ENCODE results near the gene PCNX1.
"Not testable (repeated sequence)": the region's sequence is repeated elsewhere in the genome, so short reads cannot be mapped to it uniquely, and the experiment has no call there.

Gene PCNX1

GRCh38 chr14:71021347-71022011, 114.2 kb downstream of the PCNX1 start:
- no peak for DNase-seq (ENCODE audit: low spot score)

- DNase-seq (ENCODE audit: low spot score), result no peak
These were observed 115.0 kb downstream of the PCNX1 start for GRCh38 chr14:71022012-71022869.

GRCh38 chr14:71022939-71023338, 115.7 kb downstream of the PCNX1 start:
- no peak for DNase-seq (ENCODE audit: low spot score)

GRCh38 chr14:71029236-71029781, 122.0 kb downstream of the PCNX1 start:
- DNase-seq (ENCODE audit: low spot score), result no peak

- no peak for DNase-seq (ENCODE audit: low spot score)
These were observed 123.7 kb downstream of the PCNX1 start for GRCh38 chr14:71031000-71031399.

- DNase-seq (ENCODE audit: low spot score), result no peak
These were observed 129.2 kb downstream of the PCNX1 start for GRCh38 chr14:71036433-71036832.

- no peak for DNase-seq (ENCODE audit: low spot score)
These were observed 141.1 kb downstream of the PCNX1 start for GRCh38 chr14:71048393-71048792.

- DNase-seq (ENCODE audit: low spot score), result no peak
These were observed 142.3 kb downstream of the PCNX1 start for GRCh38 chr14:71049435-71050133.

GRCh38 chr14:71050227-71050823, 143.1 kb downstream of the PCNX1 start:
- peak; percentile 24 for DNase-seq (ENCODE audit: low spot score)

GRCh38 chr14:71054706-71055105, 147.4 kb downstream of the PCNX1 start:
- DNase-seq (ENCODE audit: low spot score), result no peak

GRCh38 chr14:71056168-71056567, 148.9 kb downstream of the PCNX1 start:
- DNase-seq (ENCODE audit: low spot score), result no peak

GRCh38 chr14:71060274-71060673, 153.0 kb downstream of the PCNX1 start:
- no peak for DNase-seq (ENCODE audit: low spot score)

GRCh38 chr14:71060825-71061455, 153.7 kb downstream of the PCNX1 start:
- DNase-seq (ENCODE audit: low spot score), result no peak

GRCh38 chr14:71061458-71061857, 154.2 kb downstream of the PCNX1 start:
- DNase-seq (ENCODE audit: low spot score), result no peak

- DNase-seq (ENCODE audit: low spot score), result no peak
These were observed 155.5 kb downstream of the PCNX1 start for GRCh38 chr14:71062581-71063303.

- peak; percentile 21 for DNase-seq (ENCODE audit: low spot score)
These were observed 156.1 kb downstream of the PCNX1 start for GRCh38 chr14:71063351-71063750.

GRCh38 chr14:71064747-71065146, 157.5 kb downstream of the PCNX1 start:
- DNase-seq (ENCODE audit: low spot score), result not testable (repeated sequence)

- no peak for DNase-seq (ENCODE audit: low spot score)
These were observed 162.9 kb downstream of the PCNX1 start for GRCh38 chr14:71070169-71070568.

GRCh38 chr14:71071042-71071441, 163.8 kb downstream of the PCNX1 start:
- no peak for DNase-seq (ENCODE audit: low spot score)

GRCh38 chr14:71076462-71077092, 169.3 kb downstream of the PCNX1 start:
- no peak for DNase-seq (ENCODE audit: low spot score)
